Measurements from ENCODE around the gene MRPL24.
A peak's percentile ranks its signal among the peaks of the same experiment; 100 is the strongest.
"Not testable (repeated sequence)": the region's sequence is repeated elsewhere in the genome, so short reads cannot be mapped to it uniquely, and the experiment has no call there.

Gene MRPL24

DNA sequence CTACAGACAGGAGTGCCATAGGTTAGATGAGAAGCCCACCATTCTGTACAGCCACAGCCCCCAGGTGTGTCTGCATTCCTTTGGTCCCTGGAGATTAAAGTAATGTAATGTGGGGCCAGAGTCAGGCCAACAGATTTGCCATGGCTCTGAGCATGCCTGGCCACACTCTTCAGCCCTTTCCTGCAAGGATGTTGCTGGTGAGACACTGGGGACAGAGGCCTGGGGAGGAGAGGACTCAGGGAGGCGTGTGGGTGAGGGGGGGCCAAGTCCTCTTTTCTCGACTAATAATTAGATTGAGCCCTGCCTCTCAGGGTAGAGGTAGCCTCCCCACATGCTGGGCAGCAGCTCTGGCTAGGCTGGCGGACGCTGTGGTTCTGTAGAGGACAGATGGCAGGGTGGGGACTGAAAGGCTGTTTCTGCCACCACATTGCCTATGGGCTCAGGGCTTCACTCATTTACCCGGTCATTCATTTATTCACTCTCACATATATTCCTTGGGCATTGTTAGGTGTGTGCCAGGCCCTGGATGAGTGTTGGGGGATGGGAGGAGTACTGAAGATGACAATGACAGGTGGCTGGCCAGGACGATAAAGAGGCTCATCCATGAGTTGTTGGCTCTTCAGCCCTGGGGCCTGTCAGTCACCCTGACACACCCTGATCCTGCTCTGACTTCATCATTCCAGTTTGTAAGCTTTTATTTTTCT is 19.4 kb upstream of the MRPL24 start:
- no peak for DNase-seq

DNA sequence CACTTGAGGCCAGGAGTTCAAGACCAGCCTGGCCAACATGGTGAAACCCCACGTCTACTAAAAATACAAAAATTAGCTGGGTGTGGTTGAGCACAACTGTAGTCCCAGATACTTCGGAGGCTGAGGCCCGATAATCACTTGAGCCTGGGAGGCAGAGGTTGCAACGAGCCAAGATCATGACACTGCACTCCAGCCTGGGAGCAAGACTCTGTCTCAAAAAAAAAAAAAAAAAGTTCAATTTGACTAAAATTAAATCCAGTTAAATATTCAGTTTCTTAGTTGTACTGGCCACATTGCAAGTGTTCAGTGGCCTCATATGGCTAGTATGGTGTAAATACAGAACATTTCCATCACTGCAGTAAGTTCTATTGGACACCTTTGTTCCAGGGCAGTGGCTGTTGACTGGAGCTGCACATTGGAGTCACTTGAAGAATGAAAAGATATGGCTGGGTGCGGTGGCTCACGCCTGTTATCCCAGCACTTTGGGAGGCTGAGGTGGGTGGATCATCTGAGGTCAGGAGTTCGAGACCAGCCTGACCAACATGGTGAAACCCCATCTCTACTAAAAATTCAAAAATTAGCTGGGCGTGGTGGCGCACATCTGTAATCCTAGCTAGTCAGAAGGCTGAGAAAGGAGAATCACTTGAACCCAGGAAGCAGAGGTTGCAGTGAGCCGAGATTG is 16.8 kb upstream of the MRPL24 start:
- not testable (repeated sequence) for DNase-seq

DNA sequence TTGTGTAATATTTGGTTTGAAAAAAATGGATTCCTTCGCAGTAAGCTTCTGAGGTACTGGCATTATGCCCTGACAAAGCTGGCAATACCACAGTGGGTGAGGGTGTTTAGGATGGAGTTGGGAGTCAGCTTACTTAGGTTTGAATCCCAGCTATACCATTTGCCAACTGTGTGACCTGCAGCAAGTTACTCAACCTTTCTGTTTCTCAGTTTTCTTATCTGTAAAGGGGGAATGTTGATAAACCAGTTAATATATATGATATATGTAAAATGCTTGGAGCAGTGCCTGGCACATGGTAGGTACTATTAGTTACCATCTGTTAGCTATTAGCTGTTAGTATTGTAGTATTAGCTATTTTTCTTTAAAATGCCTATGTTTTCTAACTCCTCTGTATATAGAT is 15.5 kb upstream of the MRPL24 start:
- no peak for DNase-seq

DNA sequence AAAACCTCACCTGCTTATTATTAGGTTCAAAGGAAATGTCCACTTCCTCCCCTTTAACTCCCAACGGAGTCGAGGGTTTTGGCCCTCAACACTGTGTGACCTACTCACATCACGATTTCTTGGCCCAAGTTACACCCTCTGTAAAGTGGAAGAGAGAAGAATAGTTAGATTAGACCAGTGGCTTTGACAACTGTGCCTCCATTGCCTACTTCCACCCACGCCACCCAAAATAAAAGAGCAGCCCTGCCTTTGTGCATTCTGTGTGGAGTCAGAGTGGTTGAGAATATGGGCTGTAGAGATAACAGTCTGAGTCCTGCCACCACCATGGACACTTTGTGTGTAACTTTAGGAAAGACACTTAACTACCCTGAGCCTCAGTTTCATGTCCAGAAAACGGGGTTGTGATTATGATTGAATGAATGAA is 14.7 kb upstream of the MRPL24 start:
- no peak for DNase-seq

DNA sequence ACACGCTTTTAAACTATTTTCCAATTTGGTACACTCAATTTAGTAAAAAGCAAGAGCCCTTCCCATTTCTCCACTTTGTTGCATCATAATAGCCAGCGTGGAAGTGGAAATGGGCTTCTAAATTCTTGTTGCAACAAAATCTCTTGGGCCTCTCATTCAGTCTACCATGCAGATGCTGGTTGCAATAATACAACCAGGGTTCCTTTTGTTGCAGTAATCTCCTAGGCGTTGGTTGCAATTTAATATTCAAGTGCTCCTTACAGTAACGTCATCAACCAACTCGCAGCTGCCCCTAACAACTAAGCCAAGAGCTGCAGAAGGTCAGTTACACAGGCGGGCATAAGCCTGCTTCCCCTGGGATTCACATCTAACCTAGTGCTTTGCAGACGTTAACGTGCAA is 13.3 kb upstream of the MRPL24 start:
- DNase-seq: no peak

DNA sequence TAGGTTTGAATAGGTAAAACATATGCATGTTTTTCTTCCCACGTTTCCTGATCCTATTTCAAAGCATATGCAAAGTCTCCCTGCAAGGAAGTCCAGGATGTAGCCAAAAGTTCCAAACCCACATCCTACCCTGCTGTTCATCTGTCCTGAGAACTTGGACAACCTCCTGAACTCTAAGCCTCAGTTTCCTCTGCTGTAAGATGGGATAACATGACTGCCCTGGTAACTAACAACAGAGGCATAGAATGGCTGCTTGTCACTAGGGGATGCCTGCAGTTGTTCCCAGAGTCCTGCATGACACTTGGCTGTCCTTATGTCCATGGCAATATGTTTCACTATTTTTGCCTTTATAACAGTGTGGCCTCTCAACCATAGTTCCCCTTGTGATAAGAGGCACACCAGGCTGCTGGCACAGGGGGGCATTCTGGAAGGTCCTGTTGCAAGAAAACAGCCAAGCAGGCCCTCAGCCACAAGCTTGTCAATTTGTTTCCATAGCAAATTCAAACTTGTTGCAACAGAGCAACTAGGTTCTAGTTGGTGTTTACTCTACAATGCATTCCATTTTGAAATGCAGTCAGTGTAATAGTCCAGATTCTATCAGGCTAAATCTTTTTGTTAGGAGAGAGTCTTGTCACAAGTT is 12.1 kb upstream of the MRPL24 start:
- no peak for DNase-seq

DNA sequence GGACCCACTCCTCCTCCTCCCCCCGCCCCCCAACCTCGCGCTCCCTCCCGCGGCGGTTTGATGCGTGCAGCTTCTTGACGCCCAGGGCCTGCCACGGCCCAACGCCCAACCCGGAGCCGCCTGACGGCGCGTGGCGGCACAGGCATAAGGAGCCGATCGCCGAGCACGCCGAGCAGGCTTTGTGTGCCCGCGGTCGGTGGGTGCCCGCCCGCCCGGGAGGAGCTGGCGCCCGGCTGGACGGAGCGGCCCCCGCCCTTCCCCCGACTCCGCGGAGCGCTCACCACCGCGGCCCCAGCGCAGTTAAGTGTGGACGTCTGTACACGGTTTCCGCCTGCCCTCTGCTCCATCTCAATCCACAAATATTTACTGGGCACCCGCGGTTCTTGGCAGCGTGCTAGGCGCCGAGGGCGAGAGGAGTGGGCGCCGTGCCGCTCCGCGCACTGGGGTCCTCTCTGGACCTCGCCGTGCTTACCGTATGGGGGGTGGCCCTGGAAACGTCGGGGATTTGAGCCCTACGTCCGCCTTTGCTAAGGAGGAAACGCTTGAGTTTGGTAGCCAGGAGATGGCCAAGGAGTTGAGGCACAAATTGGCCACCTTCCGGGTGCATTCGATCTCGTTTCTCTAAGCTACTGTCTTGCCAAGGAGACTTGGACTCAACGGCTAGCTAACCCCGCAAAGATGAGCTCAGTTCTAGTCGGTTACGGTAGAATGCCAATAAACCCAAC is 11.0 kb upstream of the MRPL24 start:
- DNase-seq: peak; percentile 95 to 97 (median 96)

DNA sequence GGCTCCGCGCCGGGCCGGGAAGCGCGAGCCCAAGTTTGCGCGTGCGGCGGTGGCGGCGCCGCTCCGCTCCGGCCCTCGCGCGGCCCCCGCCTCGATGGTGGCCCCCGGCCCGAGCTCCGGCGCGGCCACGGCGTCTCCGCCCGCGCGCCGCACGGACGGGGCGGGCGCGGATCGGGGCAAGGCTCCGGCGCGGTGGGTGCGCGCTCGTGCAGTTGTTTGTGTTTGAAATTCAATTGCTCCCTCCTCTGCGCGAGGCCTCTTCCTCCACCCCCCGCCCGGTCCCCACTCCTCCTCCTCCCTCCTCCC is 10.5 kb upstream of the MRPL24 start, which contains the start of gene HDGF:
TSS of gene HDGF (minus strand) at position 225 of the 306 bp plus-strand sequence. CDS start 246 bp downstream, outside the sequence.
- no peak for DNase-seq

DNA sequence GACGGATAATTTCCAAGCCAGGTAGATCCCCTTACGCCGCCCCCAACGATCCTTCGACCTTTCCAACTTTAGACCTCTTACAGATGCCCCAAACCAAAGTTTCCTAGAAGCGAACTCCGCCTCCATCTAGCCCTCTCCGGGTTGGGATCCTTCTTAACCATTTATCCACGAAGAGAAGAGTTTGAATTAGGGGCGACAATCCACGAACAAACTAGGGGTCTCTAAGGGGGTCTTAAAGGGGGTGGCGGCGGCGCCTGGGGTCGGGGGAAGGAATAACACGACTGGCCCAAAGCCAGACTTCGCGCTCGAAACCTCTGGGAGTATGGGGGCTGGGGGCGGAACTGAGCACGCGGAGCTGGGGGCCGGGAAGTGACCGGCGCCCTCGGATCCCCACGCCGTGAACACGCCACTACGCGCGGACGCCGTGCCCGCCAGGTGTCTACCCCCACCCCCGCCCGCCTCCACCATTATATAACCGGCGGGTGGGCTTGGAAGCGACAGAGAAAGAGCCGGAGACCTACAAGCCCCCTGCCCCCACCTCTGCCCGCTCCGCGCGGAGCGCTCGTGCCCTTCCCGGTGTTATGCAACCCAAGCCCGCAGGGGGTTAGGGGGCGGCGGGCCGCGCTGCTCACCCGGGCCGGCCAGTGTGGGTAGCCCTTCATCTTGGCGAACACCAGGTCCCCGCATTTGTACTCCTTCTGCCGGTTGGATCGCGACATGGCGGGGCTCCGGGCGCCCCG is 10.0 kb upstream of the MRPL24 start:
- DNase-seq: peak in 3 of 5 donors; percentile 19 to 29 (median 25)

DNA sequence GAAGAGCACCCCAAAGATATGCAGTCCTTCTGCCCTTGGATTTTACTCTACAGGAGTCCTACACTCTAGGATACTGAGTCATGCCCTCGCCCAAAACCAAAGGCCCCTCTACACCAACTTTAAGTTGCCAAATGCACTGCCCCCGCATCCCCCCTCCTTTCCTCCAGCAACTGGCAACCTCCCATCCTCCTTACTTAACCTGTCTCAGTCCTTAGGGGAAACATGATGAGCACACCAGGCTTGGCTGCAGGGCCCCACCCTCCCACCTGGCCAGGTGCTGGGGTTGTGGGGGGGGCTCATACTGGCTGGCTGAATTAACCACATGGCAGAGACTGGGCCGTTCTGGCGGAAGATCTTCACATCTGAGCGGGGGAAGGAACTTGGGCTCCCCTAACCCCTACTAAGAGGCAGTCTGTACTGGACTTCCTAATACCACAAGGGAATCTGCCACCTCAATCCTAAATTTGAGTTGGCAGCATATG is 9.3 kb upstream of the MRPL24 start:
- no peak for DNase-seq

DNA sequence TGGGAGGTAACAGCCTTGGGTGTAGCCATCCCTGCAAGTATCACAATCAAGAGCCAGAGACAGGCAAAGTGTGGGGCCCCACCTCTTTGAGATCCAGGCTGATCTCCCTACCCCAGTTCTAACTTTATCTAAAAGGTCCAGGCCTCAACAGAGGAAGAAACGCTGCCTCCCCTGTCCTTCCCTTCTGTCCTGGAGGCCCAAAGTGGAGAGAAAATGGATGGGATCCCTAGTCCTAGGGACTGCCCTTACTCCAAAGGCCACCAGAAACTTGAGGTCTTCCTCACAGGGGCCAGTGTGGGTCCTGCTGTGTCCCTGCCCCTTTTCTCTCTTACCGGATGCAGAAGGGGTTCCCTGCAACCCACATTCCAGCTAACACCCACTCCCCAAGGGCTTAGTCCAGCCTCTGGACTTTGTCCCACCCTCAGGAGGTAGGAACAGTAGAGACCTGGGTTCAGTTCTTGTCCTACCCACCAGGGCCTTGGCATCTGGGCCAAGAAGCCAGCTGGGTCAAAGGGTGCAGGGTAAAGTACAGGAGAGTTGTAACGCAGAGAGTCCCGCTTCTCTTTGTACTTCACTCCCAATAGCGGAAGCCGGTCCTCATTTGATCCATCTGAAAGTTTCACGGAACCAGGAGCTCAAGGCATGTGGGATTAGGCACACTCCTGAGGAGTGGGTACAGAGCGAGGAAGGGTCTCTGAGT is 8.7 kb upstream of the MRPL24 start:
- no peak for DNase-seq

DNA sequence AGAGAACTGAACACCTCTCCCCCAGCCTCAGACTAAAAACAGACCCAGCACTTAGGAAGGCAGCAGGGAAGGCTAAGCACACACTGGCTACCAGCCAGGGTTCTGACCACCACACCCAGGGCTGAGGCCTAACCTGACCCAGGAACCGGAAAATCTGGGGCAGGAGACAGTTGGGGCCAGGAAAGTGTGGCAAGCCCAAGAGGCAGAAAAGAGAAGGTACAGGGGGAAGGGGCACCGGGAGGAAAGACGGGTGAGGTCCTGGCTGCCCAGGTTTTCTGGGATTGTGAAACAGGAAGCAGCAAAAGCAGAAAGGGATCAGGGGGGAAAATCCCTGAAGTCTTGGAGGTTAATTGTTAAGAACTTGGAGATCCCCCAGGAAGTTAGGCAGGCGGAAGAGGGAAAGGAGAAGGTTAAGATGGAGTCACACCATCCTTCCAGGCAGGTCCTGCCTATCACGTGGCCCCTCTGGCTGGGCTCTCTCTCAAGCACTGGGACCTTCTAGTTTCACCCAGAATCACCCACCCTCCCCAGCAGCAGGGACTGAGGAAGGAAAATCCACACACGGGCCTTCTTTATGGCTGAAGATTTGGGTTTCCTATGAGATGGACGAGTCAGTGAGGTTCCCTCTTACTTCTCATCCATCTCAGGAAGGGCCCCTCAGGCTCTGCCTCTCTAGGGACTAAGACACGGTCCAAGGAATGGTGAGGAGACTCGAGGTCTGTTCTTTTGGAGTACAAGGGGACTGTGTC is 8.0 kb upstream of the MRPL24 start:
- no peak for DNase-seq

DNA sequence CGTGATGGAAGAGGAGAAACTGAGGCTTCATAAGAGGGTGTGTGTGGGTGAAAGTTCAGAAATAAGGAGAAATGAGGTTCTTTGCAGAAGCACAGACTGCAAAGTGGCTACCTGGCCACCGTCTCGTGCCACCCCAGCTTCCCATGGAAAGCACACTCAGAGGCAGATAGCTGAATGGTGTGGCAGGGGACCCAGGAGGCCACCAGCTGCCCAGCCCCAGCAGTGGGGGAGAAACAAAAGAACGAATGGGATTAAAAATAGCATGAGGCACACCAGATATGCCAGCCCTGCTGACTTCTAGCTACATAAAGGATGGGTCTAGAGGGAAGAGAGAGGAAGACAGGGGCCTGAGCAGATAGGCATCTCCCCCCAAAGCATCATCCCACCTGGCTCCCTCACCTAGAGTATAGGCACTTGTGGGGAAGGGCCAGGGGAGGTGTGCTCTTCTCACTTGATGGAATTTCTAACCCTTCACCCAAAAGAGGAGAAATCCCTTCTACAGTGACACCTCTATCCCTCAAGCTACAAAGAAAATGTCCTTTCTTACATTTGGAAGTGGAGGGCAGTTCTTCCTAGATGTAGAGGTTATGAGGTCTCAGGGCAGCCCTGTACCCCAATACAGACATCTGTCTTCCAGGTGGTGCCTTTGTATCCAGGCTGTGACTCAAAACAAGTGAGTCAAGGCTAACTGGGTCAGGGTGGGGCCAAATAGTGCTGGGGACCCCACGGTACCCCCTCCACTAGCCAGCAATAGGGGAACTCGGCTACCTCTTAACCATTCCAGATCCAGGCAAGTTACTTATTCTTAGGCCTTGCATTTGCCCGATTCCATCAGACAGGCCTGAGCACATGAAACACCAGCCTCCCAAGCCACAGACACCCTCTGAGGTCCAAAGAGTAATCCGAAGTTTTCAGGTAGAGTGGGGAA is 7.1 kb upstream of the MRPL24 start:
- no peak for DNase-seq

DNA sequence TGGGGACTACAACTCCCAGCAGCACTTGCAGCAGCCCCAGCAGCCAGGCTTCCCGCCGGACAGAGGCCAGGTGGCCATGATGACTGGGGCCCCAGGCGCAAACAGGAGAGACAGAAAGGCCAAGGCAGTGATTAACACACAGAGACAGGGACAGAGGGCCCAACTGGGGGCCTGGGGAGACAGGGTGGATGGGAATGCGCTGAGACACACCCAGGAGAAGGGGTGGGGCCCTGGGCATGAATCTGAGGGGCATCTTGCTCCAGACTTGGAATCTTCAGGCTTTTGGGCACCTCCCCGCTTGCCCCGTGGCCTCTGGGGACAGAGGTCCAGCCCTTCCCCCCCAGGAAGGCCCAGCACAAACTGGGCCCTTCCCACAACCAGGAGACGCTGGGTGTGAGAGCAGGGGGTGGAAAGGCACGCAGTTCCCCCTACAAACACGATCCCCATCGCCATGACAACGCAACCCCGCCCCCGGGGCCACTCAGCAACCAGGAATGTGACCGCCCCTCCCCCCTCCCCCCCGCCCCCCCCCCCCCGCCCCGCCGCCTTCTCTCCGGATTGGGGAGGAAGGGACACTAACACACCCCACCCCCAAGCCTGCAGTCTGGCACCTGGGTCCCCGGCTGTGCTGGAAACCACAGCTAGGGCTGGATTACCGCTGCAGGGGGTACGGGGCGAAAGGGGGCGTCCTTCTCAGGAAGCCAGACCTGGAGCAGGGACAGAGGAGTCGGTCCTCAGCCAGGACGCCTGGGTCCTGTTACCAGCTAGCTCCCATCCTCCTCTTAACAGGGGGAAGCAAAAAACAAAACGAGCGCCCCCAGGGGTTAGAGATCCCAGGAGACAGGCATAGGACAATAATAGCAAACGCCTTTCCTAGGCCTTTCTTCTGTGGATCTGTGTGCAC is 6.1 kb upstream of the MRPL24 start:
- peak; percentile 38 to 54 (median 45) for DNase-seq

DNA sequence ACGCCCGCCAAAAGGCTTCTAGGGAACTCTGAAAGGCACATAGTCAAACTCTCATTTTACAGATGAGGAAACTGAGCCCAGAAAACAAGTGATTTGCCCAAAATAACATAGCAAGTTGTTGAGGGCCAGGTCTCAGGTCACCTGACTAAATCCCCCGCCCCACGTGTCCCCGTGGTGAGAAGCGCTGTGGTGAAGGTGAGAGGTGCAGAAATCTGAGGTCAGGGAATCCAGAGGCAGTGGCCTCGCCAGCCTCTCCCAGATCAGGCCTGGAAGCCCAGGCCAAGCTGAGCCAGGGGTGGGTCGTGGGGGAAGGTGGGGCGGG is 5.5 kb upstream of the MRPL24 start:
- no peak for DNase-seq

DNA sequence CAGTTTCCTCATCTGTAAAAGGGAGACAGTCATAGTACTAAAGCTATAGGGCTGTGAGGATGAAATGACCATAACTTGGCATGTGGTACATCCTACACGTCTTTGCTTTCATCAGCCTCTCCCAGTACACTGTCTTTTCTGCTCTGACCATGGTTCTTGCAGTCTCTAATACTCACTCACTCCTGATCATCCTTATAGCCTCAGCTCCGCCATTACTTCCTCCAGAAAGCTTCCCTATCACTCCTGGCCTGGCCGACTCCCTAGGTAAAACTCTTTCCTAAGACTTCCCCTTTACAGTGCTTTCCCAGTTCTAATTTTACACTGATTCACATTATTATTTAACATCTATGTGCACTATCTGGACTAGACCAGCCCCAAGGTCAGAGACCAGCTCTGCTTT is 5.0 kb upstream of the MRPL24 start:
- no peak for DNase-seq

DNA sequence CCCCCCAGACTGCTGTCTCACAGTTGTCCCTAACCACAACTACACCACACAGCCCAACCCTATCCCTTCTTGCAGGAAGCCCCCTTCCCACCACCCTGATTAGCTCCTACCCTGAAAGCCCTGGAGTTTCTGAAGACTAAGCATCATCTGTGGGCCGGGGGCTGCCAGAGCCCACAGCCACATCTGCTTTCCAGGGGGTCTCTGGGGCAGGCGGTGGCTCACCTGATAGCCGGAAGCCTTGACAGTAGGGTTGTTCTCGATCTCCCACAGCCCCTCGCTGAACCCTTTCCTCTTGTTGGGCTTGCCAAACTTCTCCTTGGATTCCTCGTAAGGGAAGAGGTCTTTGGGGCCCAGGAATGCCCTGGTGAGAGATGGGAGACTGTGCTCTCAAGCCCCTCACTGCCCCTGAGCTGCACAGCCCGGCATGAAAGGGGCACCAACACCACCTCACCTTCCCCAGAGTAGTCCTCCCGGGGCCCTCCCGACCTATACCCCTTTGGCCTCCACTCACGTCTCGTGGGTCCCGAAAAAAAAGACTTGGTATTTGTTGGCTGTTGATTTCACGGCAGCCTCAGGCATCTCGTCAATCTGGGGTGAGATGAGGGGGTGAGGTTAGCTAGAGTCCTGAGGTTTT is 4.0 kb upstream of the MRPL24 start:
- no peak for DNase-seq

DNA sequence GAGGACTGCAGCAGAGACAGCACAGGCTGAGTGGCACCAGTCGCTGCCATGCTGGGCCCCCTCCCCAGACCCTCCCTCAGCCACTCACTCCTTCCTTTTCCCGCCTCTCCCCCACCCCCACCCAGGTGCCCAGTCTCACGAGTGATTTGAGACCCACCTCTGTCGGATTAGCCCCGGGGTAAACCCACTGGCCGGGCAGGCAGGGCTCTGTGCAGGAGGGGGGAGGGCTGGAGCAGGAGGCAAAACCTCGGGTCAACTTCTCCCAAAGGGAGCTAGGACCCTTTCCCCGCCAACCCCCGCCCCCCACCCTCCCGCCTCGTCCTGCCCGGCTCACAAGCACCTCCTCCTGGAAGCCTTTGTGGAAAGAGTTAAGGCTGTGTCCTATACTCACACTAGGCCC is 3.5 kb upstream of the MRPL24 start:
- DNase-seq: no peak

Measured in T-helper 1 cell (primary cell).